Activated gamma-delta T cell treated with anti-CD3 and anti-CD28 coated beads, Interleukin-2, amount 50 U/mL, for 16 hours (primary cell): ENCODE results near the gene CLRN3.

Experiments
- DNase-seq: peaks from one replicate; pipeline ENCODE4 v3.0.0-alpha.2; 2020; ENCODE audit warnings: low read depth

Gene CLRN3

GRCh38 chr10:127899766-127900387 is 7.1 kb upstream of the CLRN3 start:
- no peak for DNase-seq

- DNase-seq: no peak
Observed at GRCh38 chr10:127897177-127897576, 4.4 kb upstream of the CLRN3 start.

- no peak for DNase-seq
Observed at GRCh38 chr10:127896590-127896989, 3.8 kb upstream of the CLRN3 start.

DNA sequence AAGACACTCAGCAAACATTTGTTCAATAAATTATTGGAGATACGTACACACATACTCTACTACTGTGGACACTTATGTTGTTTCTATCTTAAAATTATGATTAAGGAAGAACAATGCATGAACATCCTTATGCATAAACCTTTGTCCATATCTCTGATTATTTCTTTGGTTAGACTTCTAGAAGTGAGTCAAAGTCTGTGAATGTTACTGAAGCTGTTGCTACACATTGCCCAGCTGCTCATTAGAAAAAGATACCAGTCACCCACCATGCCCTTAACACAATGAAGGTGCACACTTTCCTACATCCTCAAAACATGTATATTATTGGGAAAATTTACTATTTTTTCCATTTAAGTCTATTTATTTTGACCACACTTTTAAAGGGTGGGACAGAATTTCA is 1.4 kb upstream of the CLRN3 start:
- no peak for DNase-seq

GRCh38 chr10:127890832-127891334 is 1.9 kb downstream of the CLRN3 start:
- no peak for DNase-seq

DNA sequence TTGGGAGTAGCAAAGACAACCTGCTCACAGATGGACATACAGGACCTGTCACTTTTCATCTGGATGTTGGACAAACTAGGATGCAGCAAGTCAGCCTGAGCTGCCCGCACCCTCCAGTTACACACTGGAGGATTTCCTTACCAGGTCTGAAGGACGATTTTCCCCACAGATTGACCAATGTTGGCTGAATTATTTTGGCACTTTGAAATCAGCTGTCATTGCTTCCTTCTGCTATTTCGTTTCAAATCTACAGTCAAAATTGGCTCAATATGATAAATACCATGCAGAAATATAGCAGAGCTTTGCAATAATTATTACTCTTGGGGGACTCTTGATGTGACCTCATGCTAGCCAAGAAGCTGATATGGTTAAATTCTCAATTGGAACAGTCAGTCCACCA is 2.5 kb downstream of the CLRN3 start:
- no peak for DNase-seq

- DNase-seq: no peak
Observed at GRCh38 chr10:127889605-127890195, 3.0 kb downstream of the CLRN3 start.

DNA sequence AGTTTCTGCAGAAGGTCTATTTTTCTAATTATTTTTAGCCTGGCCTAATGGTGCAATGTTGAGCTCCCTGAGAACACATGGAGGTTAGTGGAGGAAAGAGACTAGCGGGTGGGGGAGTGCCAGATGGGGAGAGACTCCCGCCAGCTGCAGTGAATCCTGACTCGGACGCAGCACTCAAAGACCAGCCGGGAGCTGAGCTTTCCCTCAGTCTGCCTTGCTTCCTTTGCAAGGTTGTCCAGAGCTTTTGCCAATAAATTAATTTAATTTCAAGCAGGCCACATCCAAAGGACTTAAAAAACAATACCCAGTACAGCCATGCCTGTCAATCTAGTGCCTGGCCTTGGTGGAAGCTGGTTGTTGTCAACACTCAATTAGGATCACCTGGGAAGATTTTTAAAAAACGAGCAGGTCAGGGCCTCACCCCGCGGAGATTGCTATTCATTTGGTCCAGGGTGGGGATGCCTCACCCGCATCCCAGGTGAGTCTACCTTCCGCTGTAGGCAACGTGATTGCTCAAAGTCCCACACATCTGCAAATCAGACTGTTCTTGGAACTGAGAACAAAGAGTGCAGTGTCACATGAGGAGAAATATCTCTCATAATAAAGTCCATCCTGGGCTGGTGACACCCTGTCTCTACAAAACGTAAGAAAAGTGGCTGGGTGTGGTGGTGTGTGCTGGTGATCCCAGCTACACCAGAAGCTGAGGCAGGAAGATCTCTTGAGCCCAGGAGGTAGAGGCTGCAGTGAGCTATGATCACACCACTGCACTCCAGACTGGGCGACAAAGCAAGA is 4.0 kb downstream of the CLRN3 start:
- no peak for DNase-seq

- DNase-seq: no peak
Observed at GRCh38 chr10:127887541-127888415, 5.0 kb downstream of the CLRN3 start.

DNA sequence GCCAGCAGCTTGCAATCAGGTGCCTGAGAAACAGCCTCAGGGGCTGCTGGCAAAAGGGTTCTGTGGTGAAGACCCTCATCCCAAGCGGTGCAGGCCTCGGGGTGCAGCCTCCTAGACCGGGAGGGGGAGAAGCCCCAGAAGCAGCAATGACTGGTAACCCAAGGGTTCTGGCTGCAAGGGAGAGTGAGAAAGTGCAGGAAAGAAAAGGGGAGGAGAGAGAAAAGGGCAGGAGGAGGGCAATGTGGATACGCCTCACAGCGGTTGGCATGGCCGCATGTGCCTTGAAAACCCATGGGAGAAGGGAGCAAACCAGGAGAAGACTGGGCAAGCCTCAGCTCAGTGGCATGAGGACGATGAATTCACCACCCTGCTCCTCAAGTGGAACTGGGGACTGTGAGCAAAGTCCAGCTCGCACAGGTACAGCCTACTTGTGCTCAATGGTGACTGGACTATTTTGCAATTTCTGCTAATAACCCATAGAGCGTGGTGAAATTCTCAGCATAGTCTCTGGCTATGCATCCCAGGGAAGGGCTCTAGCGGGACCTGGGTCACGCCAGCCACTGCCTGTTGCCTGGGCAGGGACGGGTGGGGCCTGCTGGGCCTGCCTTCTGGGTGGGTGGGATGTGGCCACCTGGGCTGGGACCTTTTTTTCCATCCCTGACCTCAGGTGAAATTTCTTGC is 6.2 kb downstream of the CLRN3 start:
- DNase-seq: no peak

- DNase-seq: no peak
Observed at GRCh38 chr10:127884501-127884900, 8.2 kb downstream of the CLRN3 start.

GRCh38 chr10:127883516-127883915 is 9.2 kb downstream of the CLRN3 start:
- no peak for DNase-seq

DNA sequence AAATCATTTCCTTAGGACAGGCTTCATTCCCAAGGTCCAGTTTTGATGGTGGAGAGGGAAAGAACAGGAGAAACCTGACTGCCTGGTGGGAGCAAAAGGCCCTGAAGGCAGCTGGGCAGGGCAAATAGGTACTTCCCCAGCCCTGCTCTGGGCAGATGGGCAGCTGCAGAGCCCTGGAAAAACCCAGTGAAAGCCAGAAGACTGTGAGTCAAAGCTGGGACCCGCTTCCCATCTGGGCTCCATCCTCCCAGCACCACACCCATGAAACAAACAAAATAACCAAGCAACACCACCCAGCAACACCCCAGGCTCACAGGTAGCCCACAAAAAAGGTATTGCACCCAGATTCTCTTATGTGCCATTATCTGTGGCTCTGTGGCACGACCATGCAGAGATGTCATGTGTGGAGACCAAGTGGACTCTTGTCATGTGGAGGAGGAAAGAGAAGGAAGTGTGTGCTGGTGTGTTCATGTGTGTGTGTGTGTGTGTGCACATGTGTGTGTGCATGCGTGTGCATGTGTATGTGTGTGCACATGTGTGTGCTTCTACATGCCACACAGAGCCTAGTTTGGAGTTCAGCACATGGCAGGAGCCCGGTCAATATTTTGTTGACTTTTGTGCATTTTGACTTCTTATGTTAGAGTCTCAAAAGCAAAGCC is 9.8 kb downstream of the CLRN3 start:
- DNase-seq: no peak

DNA sequence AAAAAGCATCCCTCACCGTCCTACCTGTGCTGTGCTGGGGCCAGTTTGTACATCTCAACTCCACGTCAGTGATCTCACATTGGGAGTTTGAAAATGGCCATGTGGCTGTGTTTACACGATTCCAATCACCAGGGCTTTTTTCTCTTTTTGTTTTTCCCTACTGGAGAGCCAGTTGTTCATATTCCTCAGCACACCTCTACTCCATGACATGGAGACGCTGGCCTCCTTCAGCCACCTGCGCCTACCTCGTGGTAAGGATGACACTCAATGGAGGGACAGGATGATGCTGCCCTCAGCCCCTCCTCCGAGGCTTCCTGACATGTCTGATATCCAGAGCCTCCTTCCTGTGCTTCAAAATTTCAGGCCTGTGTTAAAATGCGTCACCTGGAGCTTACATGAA is 10.3 kb downstream of the CLRN3 start:
- no peak for DNase-seq

DNA sequence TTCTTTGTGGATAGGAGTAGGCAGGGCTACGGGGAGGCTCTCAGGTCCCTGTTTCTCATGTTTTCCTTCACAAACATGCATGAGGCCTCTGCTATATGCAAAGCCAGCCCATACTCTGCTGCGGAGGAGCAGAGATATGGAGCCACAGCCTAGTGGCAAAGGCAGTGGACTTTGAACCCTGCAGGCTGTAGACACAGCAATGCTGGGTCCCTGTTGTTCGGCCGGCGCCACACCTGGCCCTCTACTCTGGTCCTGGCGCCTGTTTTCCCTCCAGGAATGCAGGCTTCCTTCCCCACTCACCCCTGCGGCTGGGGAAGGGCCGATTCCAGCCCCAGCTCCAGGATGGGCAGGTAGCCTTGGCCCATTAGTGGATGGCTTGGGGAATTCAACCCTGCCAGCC is 11.5 kb downstream of the CLRN3 start:
- DNase-seq: no peak

DNA sequence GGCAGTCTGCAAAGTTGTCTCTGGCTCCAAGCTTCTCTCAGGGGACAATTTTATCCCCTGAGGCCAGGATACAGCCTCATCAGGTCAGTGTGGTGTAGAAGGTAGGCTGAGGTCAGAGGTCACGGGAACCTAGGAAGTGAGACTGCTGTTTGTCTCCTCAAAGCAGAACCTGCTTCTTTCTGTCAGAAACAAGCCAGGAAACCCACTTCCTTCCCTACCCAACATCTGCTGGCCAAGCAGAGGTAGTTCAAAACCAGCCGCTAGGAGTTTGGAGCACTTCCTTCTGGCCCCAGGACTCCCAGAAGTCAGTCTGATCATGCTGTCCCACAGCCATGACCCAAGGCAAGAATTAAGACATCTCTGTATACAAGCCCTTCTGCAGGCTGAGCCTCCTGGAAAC is 12.2 kb downstream of the CLRN3 start:
- no peak for DNase-seq

- DNase-seq: no peak
Observed at GRCh38 chr10:127878475-127879055, 14.2 kb downstream of the CLRN3 start.

DNA sequence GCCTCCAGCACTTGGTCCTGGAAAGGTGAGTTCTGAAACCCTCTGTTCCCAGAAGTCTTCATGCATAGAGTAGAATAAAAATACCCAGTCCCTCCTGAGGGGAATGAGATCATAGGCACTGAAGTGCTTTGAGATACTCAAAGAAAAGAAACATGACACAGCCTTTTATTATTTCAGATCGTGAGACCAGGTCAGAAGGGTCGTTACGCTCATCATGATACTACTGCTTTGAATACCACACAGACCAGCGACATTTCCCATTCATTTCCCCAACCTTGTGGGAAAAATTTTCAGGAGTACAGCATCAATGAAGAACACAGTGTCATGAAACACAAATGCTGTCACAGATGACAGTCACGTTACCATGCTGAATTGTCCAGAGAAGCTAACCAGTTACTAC is 15.0 kb downstream of the CLRN3 start:
- no peak for DNase-seq

DNA sequence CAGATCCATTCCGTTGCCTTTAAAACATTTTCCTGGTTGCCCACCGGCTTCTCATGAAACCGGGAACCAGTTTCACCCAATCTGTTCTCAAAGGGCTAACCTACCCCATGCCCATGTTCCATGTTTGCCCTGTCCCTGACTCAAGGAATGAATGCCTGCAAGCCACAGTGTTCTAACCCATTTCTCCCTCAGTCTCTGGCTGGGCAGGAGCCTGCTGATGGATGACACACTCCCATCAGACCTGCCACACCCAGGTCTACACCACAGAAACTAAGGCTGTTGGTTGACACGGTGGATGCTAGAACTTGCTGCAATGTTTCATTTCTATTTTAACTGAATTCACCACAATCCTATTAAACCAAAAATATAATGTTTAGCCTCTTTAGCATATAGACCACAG is 15.6 kb downstream of the CLRN3 start:
- no peak for DNase-seq

GRCh38 chr10:127875916-127876315 is 16.8 kb downstream of the CLRN3 start:
- DNase-seq: no peak

GRCh38 chr10:127875449-127875765 is 17.3 kb downstream of the CLRN3 start:
- DNase-seq: no peak
